T-cell (primary cell): ENCODE data around the gene ANAPC2. TPM values are rescaled to one million over a fixed set of nuclear protein-coding genes. Genes with fewer than 3 reads are reported as not detected.
A peak's percentile ranks its signal among the peaks of the same experiment; 100 is the strongest.

Source experiments
- ATAC-seq, 4 experiments: fragments of 200-7000 bp in 3 of 4; fragments of 150-1000 bp in 1 of 4; cut with Tn5 transposase; replicated peaks in 1 of 4; 1 replicate in 3 of 4; 2 replicates in 1 of 4; pipeline ENCODE4 v1.10.0; 2021; ENCODE audit warnings: moderate library complexity in 3 of 4, mild to moderate bottlenecking in 2 of 4, moderate number of reproducible peaks in 1 of 4
- CTCF ChIA-PET, 2 donors: fragments of 300-600 bp; sonication (Branson Sonifier 250); formaldehyde crosslinking; loops; one replicate each; lab custom pipeline; 2022; ENCODE audit warnings: antibody characterized with exemption in 2 of 2; lab: Charles Lee
- POLR2A ChIA-PET, 2 donors: fragments of 300-600 bp; sonication (Branson Sonifier 250); formaldehyde crosslinking; loops; one replicate each; lab custom pipeline; 2022; ENCODE audit warnings: antibody characterized with exemption in 2 of 2; lab: Charles Lee
- DNase-seq, 35 experiments: peaks; one replicate each; pipeline versions ENCODE4 v3.0.0 to v3.0.0-alpha.2; 2013 to 2023
- H3K27ac ChIP-seq: one replicate; pipeline ENCODE4 v1.5.1; 2013; ENCODE audit warnings: low read length
- H3K27me3 ChIP-seq, 2 experiments: replicated peaks in 1 of 2; 1 replicate in 1 of 2; 2 replicates in 1 of 2; pipeline versions ENCODE4 v1.6.1 to v1.7.0; 2013; ENCODE audit warnings: low read length in 1 of 2, mixed read lengths in 1 of 2; ENCODE audit not compliant: control insufficient read depth in 2 of 2, insufficient read depth in 2 of 2; ENCODE audit errors: extremely low read depth in 1 of 2
- H3K36me3 ChIP-seq, 2 donors: 1 replicate in 1 of 2; 2 replicates in 1 of 2; pipeline versions ENCODE4 v1.6.1 to v1.7.0; 2013; ENCODE audit warnings: low read length in 1 of 2; ENCODE audit not compliant: control insufficient read depth in 2 of 2, insufficient read depth in 1 of 2; ENCODE audit errors: extremely low read depth in 1 of 2
- H3K4me1 ChIP-seq, 2 experiments: 1 replicate in 1 of 2; 2 replicates in 1 of 2; pipeline versions ENCODE4 v1.6.1 to v1.7.0; 2013; ENCODE audit warnings: low read length in 2 of 2, mixed read lengths in 1 of 2; ENCODE audit not compliant: insufficient read depth in 2 of 2, control insufficient read depth in 1 of 2; ENCODE audit errors: extremely low read depth in 1 of 2
- H3K4me3 ChIP-seq, 2 donors: 1 replicate in 1 of 2; 2 replicates in 1 of 2; pipeline versions ENCODE4 v1.5.1 to v1.7.0; 2013; ENCODE audit warnings: mild to moderate bottlenecking in 2 of 2, low read length in 1 of 2, moderate library complexity in 1 of 2; ENCODE audit not compliant: control insufficient read depth in 1 of 2; ENCODE audit errors: extremely low read depth in 1 of 2
- H3K9me3 ChIP-seq: 2 replicates; pipeline ENCODE4 v1.7.0; 2013
- H3K27ac Mint-ChIP-seq, 2 donors: one replicate each; pipeline ENCODE4 v1.8.0; 2020 to 2021; ENCODE audit warnings: mild to moderate bottlenecking in 2 of 2, mixed read lengths in 2 of 2
- H3K27me3 Mint-ChIP-seq, 2 donors: one replicate each; pipeline ENCODE4 v1.8.0; 2021 to 2022; ENCODE audit warnings: mixed read lengths in 2 of 2
- H3K36me3 Mint-ChIP-seq: one replicate; pipeline ENCODE4 v1.8.0; 2021; ENCODE audit warnings: mixed read lengths
- H3K4me1 Mint-ChIP-seq, 3 donors: one replicate each; pipeline ENCODE4 v1.8.0; 2020 to 2022; ENCODE audit warnings: mixed read lengths in 3 of 3, mild to moderate bottlenecking in 1 of 3
- H3K4me3 Mint-ChIP-seq, 3 donors: one replicate each; pipeline ENCODE4 v1.8.0; 2020 to 2022; ENCODE audit warnings: mild to moderate bottlenecking in 3 of 3, mixed read lengths in 3 of 3, moderate library complexity in 3 of 3
- H3K9me3 Mint-ChIP-seq, 3 donors: one replicate each; pipeline ENCODE4 v1.8.0; 2020 to 2022; ENCODE audit warnings: mixed read lengths in 3 of 3
- WGBS: methylation state at CpG from one replicate; pipeline ENCODE4 v1.1.5; 2013; ENCODE audit warnings: missing lambda C conversion rate; ENCODE audit not compliant: insufficient coverage; 5-methylcytosine and 5-hydroxymethylcytosine counted together
- total RNA-seq, 35 experiments: library from RNA in 6 of 35; stranded (reverse) in 6 of 35; fragments of 120-200 nt in 1 of 35; gene quantifications; one replicate each; pipeline versions ENCODE4 v1.2.1 to v1.2.4 and lab custom pipeline; 2013 to 2026

Gene ANAPC2
- total RNA-seq, 5 donors from 2014 or later (not counting 1 experiment from before 2014, with no cell fraction given) = 133 to 142 (median 141) TPM

DNA sequence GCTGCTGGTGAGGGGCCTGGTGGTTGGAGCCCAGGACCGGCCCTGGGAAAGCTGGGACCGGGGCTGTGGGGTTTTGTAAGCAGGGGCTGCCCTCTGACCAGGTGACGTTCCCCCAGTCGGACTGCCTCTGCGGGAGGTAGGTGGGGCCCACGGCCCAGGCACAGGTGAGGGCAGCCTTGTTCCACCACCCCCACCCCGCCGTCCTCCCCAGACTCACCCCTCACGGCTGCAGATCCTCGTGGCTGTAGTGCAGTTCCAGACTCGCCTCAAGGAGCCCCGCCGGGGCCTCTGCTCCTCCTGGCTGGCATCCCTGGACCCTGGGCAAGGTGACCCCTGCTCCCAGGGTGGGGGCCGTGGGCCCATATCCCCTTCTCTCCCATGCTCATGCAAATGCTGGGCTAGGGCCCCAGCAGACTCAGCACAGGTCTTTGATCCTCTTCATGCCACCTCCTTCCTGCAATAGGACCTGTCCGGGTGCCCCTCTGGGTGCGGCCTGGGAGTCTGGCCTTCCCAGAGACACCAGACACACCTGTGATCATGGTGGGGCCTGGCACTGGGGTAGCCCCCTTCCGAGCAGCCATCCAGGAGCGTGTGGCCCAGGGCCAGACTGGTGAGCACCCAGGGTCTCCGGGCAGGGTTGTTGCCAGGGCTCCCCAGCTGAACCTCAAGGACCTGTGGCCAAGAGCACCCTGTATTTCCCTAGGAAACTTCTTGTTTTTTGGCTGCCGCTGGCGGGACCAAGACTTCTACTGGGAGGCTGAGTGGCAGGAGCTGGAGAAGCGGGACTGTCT is 27.0 kb upstream of the ANAPC2 start:
- no peaks in the 10 kb centered on the region for H3K4me1 Mint-ChIP-seq
- ATAC-seq (no peak), DNase-seq (no peak)
- Histone ChIP-seq H3K27ac (no peak overlapping the region), H3K4me3 (no peak overlapping the region), H3K27me3 (peaks cover 0 to 4% of the 10 kb centered on the region in 2 experiments), H3K9me3 (no peaks in the 10 kb centered on the region), H3K4me1 (no peaks in the 10 kb centered on the region), H3K36me3 (peaks cover 0 to 2% of the 10 kb centered on the region in 2 donors)
- no peaks in the 10 kb centered on the region for H3K27me3 Mint-ChIP-seq
- H3K27ac Mint-ChIP-seq = no peak overlapping the region
- H3K9me3 Mint-ChIP-seq = no peaks in the 10 kb centered on the region
- no peaks in the 10 kb centered on the region for H3K36me3 Mint-ChIP-seq
- 93% methylated on average over 14 of the region's 22 CpGs for WGBS
- H3K4me3 Mint-ChIP-seq = no peak overlapping the region
- CTCF ChIA-PET = no interaction called here
- POLR2A ChIA-PET = no interaction called here

DNA sequence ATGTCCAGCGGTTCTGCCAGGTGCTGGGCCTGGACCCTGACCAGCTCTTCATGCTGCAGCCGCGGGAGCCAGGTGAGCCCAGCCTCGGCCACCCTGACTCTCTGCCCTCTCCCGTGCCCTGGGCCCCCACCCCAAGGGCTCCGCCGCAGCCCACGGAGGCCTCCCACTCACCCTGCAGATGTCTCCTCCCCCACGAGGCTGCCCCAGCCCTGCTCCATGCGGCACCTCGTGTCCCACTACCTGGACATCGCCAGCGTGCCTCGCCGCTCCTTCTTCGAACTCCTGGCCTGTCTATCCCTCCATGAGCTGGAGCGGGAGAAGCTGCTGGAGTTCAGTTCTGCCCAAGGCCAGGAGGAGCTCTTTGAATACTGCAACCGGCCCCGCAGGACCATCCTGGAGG is 26.3 kb upstream of the ANAPC2 start:
- Mint-ChIP-seq H3K27me3 (no peaks in the 10 kb centered on the region), H3K4me1 (no peaks in the 10 kb centered on the region), H3K9me3 (no peaks in the 10 kb centered on the region), H3K36me3 (no peaks in the 10 kb centered on the region), H3K27ac (no peak overlapping the region), H3K4me3 (no peak overlapping the region)
- Histone ChIP-seq H3K36me3 (peaks cover 0 to 2% of the 10 kb centered on the region in 2 donors), H3K9me3 (no peaks in the 10 kb centered on the region), H3K27me3 (no peaks in the 10 kb centered on the region), H3K4me1 (no peaks in the 10 kb centered on the region), H3K27ac (no peak overlapping the region), H3K4me3 (no peak overlapping the region)
- no peak for DNase-seq
- ChIA-PET CTCF (no interaction called here), POLR2A (interaction anchor here in 1 of 2 donors (0.5 kb wide), 1 partner anchor 9 kb away, joined by 3 read pairs; no protein-coding TSS in a partner anchor)
- ATAC-seq = no peak
- 90% methylated on average over 18 of the region's 19 CpGs for WGBS

- H3K27me3 ChIP-seq = no peaks in the 10 kb centered on the region
- H3K4me1 ChIP-seq = no peaks in the 10 kb centered on the region
- Mint-ChIP-seq H3K9me3 (no peaks in the 10 kb centered on the region), H3K4me1 (peaks cover 0 to 3% (median 1%) of the 10 kb centered on the region in 3 donors), H3K4me3 (no peak overlapping the region), H3K27ac (no peak overlapping the region), H3K27me3 (no peaks in the 10 kb centered on the region), H3K36me3 (peaks cover 4% of the 10 kb centered on the region)
- H3K4me3 ChIP-seq = no peak overlapping the region
- POLR2A ChIA-PET = no interaction called here
- 94% methylated on average over 49 of the region's 49 CpGs for WGBS
- no peak for ATAC-seq
- no peaks in the 10 kb centered on the region for H3K9me3 ChIP-seq
- H3K36me3 ChIP-seq = peaks cover 0 to 5% of the 10 kb centered on the region in 2 donors
- H3K27ac ChIP-seq = no peak overlapping the region
- CTCF ChIA-PET = no interaction called here
- DNase-seq = no peak
Observed at GRCh38 chr9:137213160-137214060, 25.1 kb upstream of the ANAPC2 start.

DNA sequence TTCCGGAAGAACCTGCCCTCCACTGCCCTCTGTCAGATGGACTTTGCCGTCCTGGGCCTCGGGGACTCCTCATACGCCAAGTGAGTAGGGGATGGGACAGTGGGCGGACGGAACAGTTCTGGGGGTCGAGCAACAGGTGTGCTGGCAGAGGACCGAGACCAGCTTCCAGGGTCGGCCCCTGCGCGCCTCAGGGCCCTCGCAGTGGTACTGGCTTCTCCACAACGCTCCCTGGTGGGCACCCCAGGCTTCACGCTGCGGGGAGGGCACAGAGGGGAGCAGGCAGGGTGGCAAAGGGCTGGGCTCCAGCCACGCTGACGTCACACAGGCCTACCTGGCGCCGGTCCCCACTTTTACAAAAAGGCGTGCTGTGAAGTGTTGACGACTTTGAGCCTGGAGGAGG is 24.2 kb upstream of the ANAPC2 start:
- CTCF ChIA-PET = no interaction called here

GRCh38 chr9:137211532-137211931 is 23.2 kb upstream of the ANAPC2 start:
- CTCF ChIA-PET = no interaction called here
- Mint-ChIP-seq H3K9me3 (no peaks in the 10 kb centered on the region), H3K4me1 (peaks cover 12 to 17% (median 12%) of the 10 kb centered on the region in 3 donors), H3K36me3 (peaks cover 9% of the 10 kb centered on the region), H3K27me3 (no peaks in the 10 kb centered on the region), H3K4me3 (no peak overlapping the region), H3K27ac (no peak overlapping the region)
- DNase-seq = no peak
- Histone ChIP-seq H3K36me3 (peaks cover 0 to 5% of the 10 kb centered on the region in 2 donors), H3K4me1 (peaks cover 2 to 12% of the 10 kb centered on the region in 2 experiments), H3K4me3 (no peak overlapping the region), H3K27ac (no peak overlapping the region), H3K27me3 (no peaks in the 10 kb centered on the region), H3K9me3 (no peaks in the 10 kb centered on the region)
- POLR2A ChIA-PET = no interaction called here
- 91% methylated on average over 13 of the region's 13 CpGs for WGBS
- ATAC-seq = no peak

More for the DNA sequence above, 24.2 kb upstream of the ANAPC2 start:
- Histone ChIP-seq H3K4me1 (peaks cover 0 to 2% of the 10 kb centered on the region in 2 experiments), H3K36me3 (peaks cover 0 to 5% of the 10 kb centered on the region in 2 donors), H3K27me3 (no peaks in the 10 kb centered on the region), H3K9me3 (no peaks in the 10 kb centered on the region), H3K4me3 (no peak overlapping the region), H3K27ac (no peak overlapping the region)
- no peak for ATAC-seq
- H3K4me3 Mint-ChIP-seq = no peak overlapping the region
- peaks cover 2 to 8% (median 2%) of the 10 kb centered on the region in 3 donors for H3K4me1 Mint-ChIP-seq
- POLR2A ChIA-PET = no interaction called here
- H3K27ac Mint-ChIP-seq = no peak overlapping the region
- H3K27me3 Mint-ChIP-seq = no peaks in the 10 kb centered on the region
- WGBS = 92% methylated on average over 21 of the region's 21 CpGs
- H3K9me3 Mint-ChIP-seq = no peaks in the 10 kb centered on the region
- H3K36me3 Mint-ChIP-seq = peaks cover 5% of the 10 kb centered on the region
- no peak for DNase-seq

GRCh38 chr9:137206602-137207001 is 18.2 kb upstream of the ANAPC2 start:
- H3K36me3 Mint-ChIP-seq = peaks cover 9% of the 10 kb centered on the region
- ChIA-PET POLR2A (interaction anchor here (0.6 to 1.0 kb wide), 2 partner anchors 15 to 30 kb away, joined by 3 to 5 read pairs; partner anchors contain the start of gene RNF208 (in 1 of the 2)), CTCF (no interaction called here)
- Histone ChIP-seq H3K36me3 (peaks cover 0 to 6% of the 10 kb centered on the region in 2 donors), H3K4me3 (no peak overlapping the region), H3K27me3 (no peaks in the 10 kb centered on the region), H3K27ac (no peak overlapping the region), H3K9me3 (no peaks in the 10 kb centered on the region), H3K4me1 (peaks cover 19 to 44% of the 10 kb centered on the region in 2 experiments)
- peaks cover 39 to 54% (median 41%) of the 10 kb centered on the region in 3 donors for H3K4me1 Mint-ChIP-seq
- H3K4me3 Mint-ChIP-seq = peak overlapping the region; percentile 90 to 92 (median 91)
- ATAC-seq (no peak), DNase-seq (no peak)
- WGBS = 82% methylated on average over 6 of the region's 7 CpGs
- H3K9me3 Mint-ChIP-seq = no peaks in the 10 kb centered on the region
- H3K27me3 Mint-ChIP-seq = no peaks in the 10 kb centered on the region
- no peak overlapping the region for H3K27ac Mint-ChIP-seq
